Esophagus squamous epithelium (tissue), 4 donors: ENCODE measurements around the gene OSBPL9.

Experiments
- CTCF ChIP-seq, 6 experiments: fragments of 450-650 bp in 4 of 6; fragments of 200-600 bp in 2 of 6; sonication (generic) in 2 of 6; IDR thresholded peaks; one replicate each; pipeline ENCODE4 v1.5.1; 2016 to 2019; ENCODE audit warnings: antibody characterized with exemption in 6 of 6, mild to moderate bottlenecking in 4 of 6, moderate library complexity in 4 of 6
- POLR2A ChIP-seq, 4 donors: fragments of 450-650 bp; IDR thresholded peaks; one replicate each; pipeline ENCODE4 v1.6.1; 2017; ENCODE audit warnings: antibody characterized with exemption in 4 of 4, mild to moderate bottlenecking in 4 of 4, moderate library complexity in 3 of 4

- TF ChIP-seq CTCF (IDR thresholded peaks at IDR 0.05) (no peak), POLR2A (IDR thresholded peaks at IDR 0.05) (no peak)
Observed at GRCh38 chr1:51697166-51697565, 80.3 kb downstream of the OSBPL9 start.
